GM12872 (cell line): Measurements from ENCODE around the gene PDILT.

Source experiments
- TF ChIP-seq, protein P1 (sequence below): IDR thresholded peaks from 3 replicates; pipeline ENCODE4 v1.5.1; 2011; ENCODE audit warnings: low read depth, mild to moderate bottlenecking, low read length, moderate library complexity; ENCODE audit not compliant: insufficient read depth

The PDILT gene

GRCh38 chr16:20310421-20311395, 93.8 kb downstream of the PDILT start:
- TF ChIP-seq, protein P1, sequence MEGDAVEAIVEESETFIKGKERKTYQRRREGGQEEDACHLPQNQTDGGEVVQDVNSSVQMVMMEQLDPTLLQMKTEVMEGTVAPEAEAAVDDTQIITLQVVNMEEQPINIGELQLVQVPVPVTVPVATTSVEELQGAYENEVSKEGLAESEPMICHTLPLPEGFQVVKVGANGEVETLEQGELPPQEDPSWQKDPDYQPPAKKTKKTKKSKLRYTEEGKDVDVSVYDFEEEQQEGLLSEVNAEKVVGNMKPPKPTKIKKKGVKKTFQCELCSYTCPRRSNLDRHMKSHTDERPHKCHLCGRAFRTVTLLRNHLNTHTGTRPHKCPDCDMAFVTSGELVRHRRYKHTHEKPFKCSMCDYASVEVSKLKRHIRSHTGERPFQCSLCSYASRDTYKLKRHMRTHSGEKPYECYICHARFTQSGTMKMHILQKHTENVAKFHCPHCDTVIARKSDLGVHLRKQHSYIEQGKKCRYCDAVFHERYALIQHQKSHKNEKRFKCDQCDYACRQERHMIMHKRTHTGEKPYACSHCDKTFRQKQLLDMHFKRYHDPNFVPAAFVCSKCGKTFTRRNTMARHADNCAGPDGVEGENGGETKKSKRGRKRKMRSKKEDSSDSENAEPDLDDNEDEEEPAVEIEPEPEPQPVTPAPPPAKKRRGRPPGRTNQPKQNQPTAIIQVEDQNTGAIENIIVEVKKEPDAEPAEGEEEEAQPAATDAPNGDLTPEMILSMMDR, result no peak

DNA sequence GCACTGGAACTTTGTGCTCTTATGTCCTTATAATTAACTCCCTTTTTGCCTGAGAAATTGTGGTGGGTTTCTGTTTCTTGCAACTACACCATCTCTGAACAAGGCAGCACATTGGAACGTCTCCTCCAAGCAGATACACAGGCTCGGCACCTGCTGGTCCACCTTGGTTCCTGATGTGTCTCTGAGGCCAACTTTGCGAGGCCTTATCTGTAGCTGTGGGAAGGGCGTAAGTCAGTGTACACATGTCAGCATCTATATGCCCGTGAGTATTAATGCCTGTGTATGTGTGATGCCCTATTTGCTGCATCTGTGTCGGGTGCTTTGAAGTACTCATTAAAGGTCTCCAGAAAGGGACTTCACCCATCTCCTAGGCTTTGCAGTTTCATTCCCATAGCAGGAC, 94.8 kb downstream of the PDILT start:
- TF ChIP-seq, protein P1, result no peak
